Measurements from ENCODE around the gene HAUS7.

HAUS7 gene

DNA sequence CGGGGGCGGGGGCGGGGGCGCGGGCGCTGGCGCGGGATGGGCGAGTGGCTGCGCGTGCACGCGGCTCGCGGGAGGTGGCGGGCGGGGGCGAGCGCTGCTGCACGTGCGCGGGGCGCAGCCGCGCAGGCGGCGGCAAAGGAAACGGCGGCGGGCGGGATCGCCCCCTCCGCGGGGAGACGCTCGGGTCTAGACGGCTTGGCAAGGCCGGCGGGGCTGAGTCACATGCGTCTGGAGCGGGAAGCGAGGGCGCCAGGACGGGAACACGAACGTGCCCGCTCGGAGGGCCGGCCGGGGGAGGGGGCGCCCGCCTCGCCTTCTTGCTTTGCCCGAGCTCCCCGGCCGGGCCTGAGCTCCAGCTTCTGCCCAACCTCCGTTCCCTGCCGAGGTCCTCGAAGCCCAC lies 4.3 kb upstream of the HAUS7 start:
- no peaks in the 10 kb centered on the region for H3K36me3 ChIP-seq (ENCODE audit: control insufficient read depth in 4 of 4, insufficient read depth in 4 of 4, low read length in 3 of 4)
- peak; percentile 20 to 57 (median 46) for DNase-seq
- peaks cover 0 to 17% (median 7%) of the 10 kb centered on the region in 4 experiments for H3K4me1 ChIP-seq (ENCODE audit: control extremely low read depth in 1 of 4, control insufficient read depth in 4 of 4, insufficient read depth in 4 of 4, low read length in 3 of 4)
- ChIA-PET CTCF (interaction anchor here (0.8 to 4.4 kb wide), 4 partner anchors 10 to 32 kb away, joined by 3 to 43 read pairs (median 3); partner anchors contain the start of gene BGN), POLR2A (interaction anchor here (0.6 kb wide), 1 partner anchor 28 kb away, joined by 3 read pairs; no protein-coding TSS in a partner anchor)
- H3K4me3 ChIP-seq (ENCODE audit: control insufficient read depth in 1 of 7, extremely low read depth in 1 of 7, insufficient read depth in 4 of 7, low read depth in 2 of 7, low read length in 6 of 7): peak overlapping the region in 2 of 7 experiments; percentile 26 to 28
- peaks cover 0 to 7% (median 0%) of the 10 kb centered on the region in 5 experiments for H3K27me3 ChIP-seq (replicated peaks in 2 of 5; ENCODE audit: control insufficient read depth in 4 of 5, insufficient read depth in 5 of 5, low read length in 4 of 5)
- no peak overlapping the region for H3K27ac ChIP-seq (ENCODE audit: insufficient read depth in 1 of 2, low read depth in 1 of 2, low read length in 2 of 2, poor library complexity in 1 of 2, severe bottlenecking in 2 of 2)
- H3K9me3 ChIP-seq (ENCODE audit: control extremely low read depth in 1 of 5, control insufficient read depth in 4 of 5, insufficient read depth in 2 of 5, low read depth in 1 of 5, low read length in 4 of 5): no peaks in the 10 kb centered on the region
- 33% methylated on average over 51 of the region's 59 CpGs for WGBS (ENCODE audit: insufficient coverage)

DNA sequence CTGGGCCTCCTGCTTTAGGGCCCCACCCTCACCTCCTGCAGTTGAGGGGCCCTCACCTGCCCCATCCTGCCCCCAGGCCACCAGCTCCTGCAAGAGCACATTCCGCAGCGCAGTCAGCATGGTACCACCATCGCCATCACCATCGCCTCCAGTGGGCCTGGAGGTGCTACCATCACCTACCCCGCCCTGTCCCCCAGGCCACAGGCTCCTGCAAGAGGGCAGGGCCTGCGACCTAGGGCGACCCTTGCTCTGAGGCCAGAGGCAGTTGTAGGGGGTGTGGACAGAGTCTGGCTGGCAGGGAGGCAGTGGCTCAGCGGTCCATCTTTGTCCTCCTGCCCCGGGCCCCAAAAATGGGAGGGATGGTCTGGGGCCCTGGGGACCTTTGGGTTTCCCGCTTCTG lies 3.9 kb upstream of the HAUS7 start:
- no peak for DNase-seq
- Histone ChIP-seq H3K27ac (ENCODE audit: insufficient read depth in 1 of 2, low read depth in 1 of 2, low read length in 2 of 2, poor library complexity in 1 of 2, severe bottlenecking in 2 of 2) (no peak overlapping the region), H3K27me3 (replicated peaks in 2 of 5; ENCODE audit: control insufficient read depth in 4 of 5, insufficient read depth in 5 of 5, low read length in 4 of 5) (peaks cover 0 to 10% (median 0%) of the 10 kb centered on the region in 5 experiments), H3K4me3 (ENCODE audit: control insufficient read depth in 1 of 7, extremely low read depth in 1 of 7, insufficient read depth in 4 of 7, low read depth in 2 of 7, low read length in 6 of 7) (no peak overlapping the region), H3K9me3 (ENCODE audit: control extremely low read depth in 1 of 5, control insufficient read depth in 4 of 5, insufficient read depth in 2 of 5, low read depth in 1 of 5, low read length in 4 of 5) (no peaks in the 10 kb centered on the region), H3K36me3 (ENCODE audit: control insufficient read depth in 4 of 4, insufficient read depth in 4 of 4, low read length in 3 of 4) (no peaks in the 10 kb centered on the region), H3K4me1 (ENCODE audit: control extremely low read depth in 1 of 4, control insufficient read depth in 4 of 4, insufficient read depth in 4 of 4, low read length in 3 of 4) (peaks cover 0 to 21% (median 9%) of the 10 kb centered on the region in 4 experiments)
- POLR2A ChIA-PET: no interaction called here
- CTCF ChIA-PET: interaction anchor here (1.4 to 4.4 kb wide), 2 partner anchors 20 to 33 kb away, joined by 3 to 43 read pairs; partner anchors contain the start of gene BGN
- 91% methylated on average over 6 of the region's 10 CpGs for WGBS (ENCODE audit: insufficient coverage)

DNA sequence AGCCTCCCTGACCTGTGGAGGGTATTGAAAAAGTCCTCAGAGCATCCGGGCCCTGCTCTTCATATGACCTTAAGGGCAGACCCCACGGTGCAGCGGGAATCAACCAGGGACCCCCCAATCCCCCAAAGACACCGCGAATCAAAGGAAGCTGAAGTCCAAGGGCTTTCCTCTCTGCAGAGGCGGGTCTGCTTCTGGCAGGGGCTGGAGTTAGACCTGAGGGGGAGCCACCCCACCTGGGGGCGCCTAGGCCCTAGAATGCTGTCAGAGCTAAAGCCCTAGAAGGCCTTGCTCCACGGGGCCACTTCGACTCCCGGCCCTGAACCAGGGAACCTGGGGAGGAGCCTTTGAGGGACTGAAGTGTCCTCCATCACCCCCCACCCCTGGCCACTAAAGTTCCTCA lies 2.8 kb upstream of the HAUS7 start:
- WGBS (ENCODE audit: insufficient coverage): 92% methylated on average over 10 of the region's 10 CpGs
- ChIA-PET CTCF (interaction anchor here (1.4 to 4.4 kb wide), 3 partner anchors 21 to 34 kb away, joined by 3 to 43 read pairs (median 3); partner anchors contain the start of gene BGN), POLR2A (no interaction called here)
- peaks cover 0 to 8% (median 5%) of the 10 kb centered on the region in 4 experiments for H3K36me3 ChIP-seq (ENCODE audit: control insufficient read depth in 4 of 4, insufficient read depth in 4 of 4, low read length in 3 of 4)
- no peak overlapping the region for H3K27ac ChIP-seq (ENCODE audit: insufficient read depth in 1 of 2, low read depth in 1 of 2, low read length in 2 of 2, poor library complexity in 1 of 2, severe bottlenecking in 2 of 2)
- peaks cover 0 to 10% (median 0%) of the 10 kb centered on the region in 5 experiments for H3K27me3 ChIP-seq (replicated peaks in 2 of 5; ENCODE audit: control insufficient read depth in 4 of 5, insufficient read depth in 5 of 5, low read length in 4 of 5)
- no peak for DNase-seq
- no peaks in the 10 kb centered on the region for H3K9me3 ChIP-seq (ENCODE audit: control extremely low read depth in 1 of 5, control insufficient read depth in 4 of 5, insufficient read depth in 2 of 5, low read depth in 1 of 5, low read length in 4 of 5)
- H3K4me3 ChIP-seq (ENCODE audit: control insufficient read depth in 1 of 7, extremely low read depth in 1 of 7, insufficient read depth in 4 of 7, low read depth in 2 of 7, low read length in 6 of 7): no peak overlapping the region
- H3K4me1 ChIP-seq (ENCODE audit: control extremely low read depth in 1 of 4, control insufficient read depth in 4 of 4, insufficient read depth in 4 of 4, low read length in 3 of 4): peaks cover 0 to 24% (median 9%) of the 10 kb centered on the region in 4 experiments

DNA sequence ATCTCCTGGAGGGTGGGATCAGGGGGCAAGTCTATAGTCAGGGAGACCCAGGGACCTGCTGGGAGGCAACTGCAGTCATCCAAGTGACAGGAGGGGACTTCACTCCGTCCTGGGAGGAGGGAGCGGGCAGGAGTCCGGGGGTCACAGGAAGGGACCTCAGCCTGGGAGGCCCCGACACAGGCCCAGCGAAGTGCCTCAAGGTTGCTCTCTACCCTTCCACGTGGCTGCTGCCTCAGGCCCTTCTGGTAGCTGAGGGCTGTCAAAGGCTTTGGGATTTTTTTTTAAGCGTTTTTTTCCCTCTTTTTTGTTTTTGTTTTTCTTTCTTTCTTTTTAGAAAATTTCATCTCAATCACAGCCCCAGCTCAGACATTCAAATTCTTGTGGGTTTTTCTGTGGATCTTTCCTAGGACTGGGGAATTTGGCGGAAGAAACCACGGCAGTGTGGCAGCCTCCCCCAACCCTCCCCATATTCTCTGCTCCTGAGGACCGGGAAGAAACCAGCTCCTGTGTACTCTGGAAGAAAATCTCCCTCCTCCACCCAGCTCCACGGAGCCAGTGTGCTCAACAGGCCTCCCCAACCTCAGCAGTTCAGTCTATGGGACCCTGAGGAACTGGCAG lies 1.4 kb upstream of the HAUS7 start:
- CTCF ChIA-PET: interaction anchor here (0.9 to 4.4 kb wide), 9 partner anchors 11 to 35 kb away, joined by 3 to 43 read pairs (median 4); partner anchors contain the start of gene BGN
- Histone ChIP-seq H3K36me3 (ENCODE audit: control insufficient read depth in 4 of 4, insufficient read depth in 4 of 4, low read length in 3 of 4) (peaks cover 0 to 11% (median 10%) of the 10 kb centered on the region in 4 experiments), H3K4me3 (ENCODE audit: control insufficient read depth in 1 of 7, extremely low read depth in 1 of 7, insufficient read depth in 4 of 7, low read depth in 2 of 7, low read length in 6 of 7) (no peak overlapping the region), H3K27ac (ENCODE audit: insufficient read depth in 1 of 2, low read depth in 1 of 2, low read length in 2 of 2, poor library complexity in 1 of 2, severe bottlenecking in 2 of 2) (no peak overlapping the region), H3K9me3 (ENCODE audit: control extremely low read depth in 1 of 5, control insufficient read depth in 4 of 5, insufficient read depth in 2 of 5, low read depth in 1 of 5, low read length in 4 of 5) (no peaks in the 10 kb centered on the region), H3K4me1 (ENCODE audit: control extremely low read depth in 1 of 4, control insufficient read depth in 4 of 4, insufficient read depth in 4 of 4, low read length in 3 of 4) (peaks cover 0 to 24% (median 9%) of the 10 kb centered on the region in 4 experiments), H3K27me3 (replicated peaks in 2 of 5; ENCODE audit: control insufficient read depth in 4 of 5, insufficient read depth in 5 of 5, low read length in 4 of 5) (peaks cover 0 to 10% (median 0%) of the 10 kb centered on the region in 5 experiments)
- DNase-seq: no peak
- POLR2A ChIA-PET: no interaction called here
- WGBS (ENCODE audit: insufficient coverage): 77% methylated on average over 8 of the region's 11 CpGs

DNA sequence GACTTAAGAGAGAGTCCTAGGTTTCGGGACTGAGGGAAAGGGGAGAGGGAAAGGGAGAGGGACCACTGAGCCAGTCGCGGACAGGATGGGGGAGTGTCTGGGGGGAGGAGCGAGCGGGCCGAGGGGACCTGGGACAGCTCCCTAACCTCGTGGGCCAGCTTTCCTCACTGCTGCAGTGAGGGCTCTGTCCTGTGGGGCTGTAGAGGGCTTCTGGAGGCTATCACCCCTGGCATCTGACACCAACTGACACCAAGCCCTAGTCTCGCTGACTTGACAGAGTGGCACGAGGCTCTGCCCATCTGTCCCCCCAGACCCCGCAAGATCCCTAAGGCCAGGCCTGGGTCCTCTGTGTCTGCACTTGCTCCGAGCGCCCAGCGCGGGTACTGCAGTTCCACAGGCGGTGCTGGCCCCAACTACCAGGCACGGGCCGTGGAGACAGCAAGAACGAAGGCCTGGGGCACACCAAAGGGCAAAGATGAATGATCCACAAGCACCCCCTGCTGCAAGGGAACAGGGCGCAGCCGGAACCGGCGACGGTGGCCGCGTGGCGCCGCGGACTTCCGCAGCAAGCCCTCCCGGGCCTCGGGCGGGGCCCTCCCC lies 465 bp downstream of the HAUS7 start:
- Histone ChIP-seq H3K27me3 (replicated peaks in 2 of 5; ENCODE audit: control insufficient read depth in 4 of 5, insufficient read depth in 5 of 5, low read length in 4 of 5) (peaks cover 0 to 9% (median 0%) of the 10 kb centered on the region in 5 experiments), H3K4me1 (ENCODE audit: control extremely low read depth in 1 of 4, control insufficient read depth in 4 of 4, insufficient read depth in 4 of 4, low read length in 3 of 4) (peaks cover 0 to 20% (median 7%) of the 10 kb centered on the region in 4 experiments), H3K27ac (ENCODE audit: insufficient read depth in 1 of 2, low read depth in 1 of 2, low read length in 2 of 2, poor library complexity in 1 of 2, severe bottlenecking in 2 of 2) (peak overlapping the region in 1 of 2 experiments; percentile 70), H3K9me3 (ENCODE audit: control extremely low read depth in 1 of 5, control insufficient read depth in 4 of 5, insufficient read depth in 2 of 5, low read depth in 1 of 5, low read length in 4 of 5) (no peaks in the 10 kb centered on the region), H3K4me3 (ENCODE audit: control insufficient read depth in 1 of 7, extremely low read depth in 1 of 7, insufficient read depth in 4 of 7, low read depth in 2 of 7, low read length in 6 of 7) (peak overlapping the region; percentile 28 to 80 (median 73)), H3K36me3 (ENCODE audit: control insufficient read depth in 4 of 4, insufficient read depth in 4 of 4, low read length in 3 of 4) (peaks cover 0 to 12% (median 11%) of the 10 kb centered on the region in 4 experiments)
- ChIA-PET POLR2A (no interaction called here), CTCF (interaction anchor here (0.6 to 4.4 kb wide), 8 partner anchors 9 to 37 kb away, joined by 3 to 43 read pairs (median 4); no protein-coding TSS in a partner anchor)
- DNase-seq: peak; percentile 59 to 77 (median 70)
- WGBS (ENCODE audit: insufficient coverage): 27% methylated on average over 31 of the region's 32 CpGs

DNA sequence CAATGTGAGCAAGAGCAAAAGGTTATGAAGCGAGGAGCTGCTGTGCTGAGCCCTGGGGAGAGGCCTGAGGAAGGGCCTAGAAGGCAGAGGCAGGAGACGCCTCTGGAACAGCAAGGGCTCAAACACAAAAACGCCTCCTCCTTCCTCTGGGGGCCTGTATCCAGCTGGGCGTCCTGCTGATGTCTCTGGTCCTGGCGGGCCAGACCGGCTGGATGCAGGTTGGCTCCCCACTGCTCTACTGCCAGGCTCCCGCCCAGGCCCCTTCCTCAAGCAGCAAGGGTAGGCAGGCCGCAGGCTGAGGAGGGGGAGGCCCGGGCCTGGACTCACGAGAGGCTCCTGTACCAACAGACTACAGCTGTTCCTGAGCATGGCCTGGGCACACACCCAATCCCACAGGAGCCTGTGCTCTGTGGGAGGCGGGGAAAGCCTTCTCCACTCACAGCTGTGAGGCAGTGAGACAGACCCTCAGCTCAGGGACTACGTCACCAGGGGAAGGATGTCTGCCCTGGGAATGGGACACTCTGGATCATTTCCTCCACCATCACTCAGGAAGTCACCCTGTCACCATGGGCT lies 2.3 kb downstream of the HAUS7 start:
- ChIA-PET CTCF (interaction anchor here (0.7 to 1.6 kb wide), 2 partner anchors 9 to 436 kb away, joined by 3 to 4 read pairs; no protein-coding TSS in a partner anchor), POLR2A (no interaction called here)
- WGBS (ENCODE audit: insufficient coverage): 92% methylated on average over 9 of the region's 12 CpGs
- peaks cover 0 to 14% (median 3%) of the 10 kb centered on the region in 4 experiments for H3K4me1 ChIP-seq (ENCODE audit: control extremely low read depth in 1 of 4, control insufficient read depth in 4 of 4, insufficient read depth in 4 of 4, low read length in 3 of 4)
- peaks cover 0 to 27% (median 17%) of the 10 kb centered on the region in 4 experiments for H3K36me3 ChIP-seq (ENCODE audit: control insufficient read depth in 4 of 4, insufficient read depth in 4 of 4, low read length in 3 of 4)
- no peak overlapping the region for H3K27ac ChIP-seq (ENCODE audit: insufficient read depth in 1 of 2, low read depth in 1 of 2, low read length in 2 of 2, poor library complexity in 1 of 2, severe bottlenecking in 2 of 2)
- no peaks in the 10 kb centered on the region for H3K9me3 ChIP-seq (ENCODE audit: control extremely low read depth in 1 of 5, control insufficient read depth in 4 of 5, insufficient read depth in 2 of 5, low read depth in 1 of 5, low read length in 4 of 5)
- peaks cover 0 to 18% (median 0%) of the 10 kb centered on the region in 5 experiments for H3K27me3 ChIP-seq (replicated peaks in 2 of 5; ENCODE audit: control insufficient read depth in 4 of 5, insufficient read depth in 5 of 5, low read length in 4 of 5)
- no peak for DNase-seq
- no peak overlapping the region for H3K4me3 ChIP-seq (ENCODE audit: control insufficient read depth in 1 of 7, extremely low read depth in 1 of 7, insufficient read depth in 4 of 7, low read depth in 2 of 7, low read length in 6 of 7)
